ENCODE data around the gene DNAJC1.

The DNAJC1 gene

DNA sequence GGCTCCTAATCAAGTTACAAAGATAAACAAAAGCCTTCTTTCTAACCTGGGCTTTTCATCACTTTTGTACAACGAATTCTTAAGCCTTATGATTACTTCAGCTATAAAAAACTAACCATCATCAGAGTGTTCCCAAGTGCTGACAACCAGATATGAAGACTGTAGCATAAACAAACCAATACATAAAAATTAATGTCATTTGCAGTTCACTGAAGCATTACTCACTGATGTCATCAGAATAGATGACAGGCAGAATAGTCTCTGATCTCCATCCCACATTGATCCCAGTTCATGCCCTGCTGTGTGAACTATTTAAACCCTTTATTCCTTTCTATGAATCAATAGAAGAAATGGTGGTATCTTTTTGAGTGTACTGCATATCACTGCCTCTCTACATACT lies 84.4 kb downstream of the DNAJC1 start (continued):
- TF ChIP-seq ZBTB7A (tag by site-specific recombination; IDR thresholded peaks at IDR 0.05; ENCODE audit: low read depth) (no peak), SP3 (tag by site-specific recombination; IDR thresholded peaks at IDR 0.05) (no peak), ZNF529 (tag by site-specific recombination; IDR thresholded peaks at IDR 0.05; ENCODE audit: insufficient replicate concordance) (no peak), ZBTB17 (tag by site-specific recombination; IDR thresholded peaks at IDR 0.05) (peak; percentile 81), HOXA7 (CRISPR knock-in tag; IDR thresholded peaks at IDR 0.05; ENCODE audit: borderline replicate concordance) (no peak), ZNF132 (tag by site-specific recombination; IDR thresholded peaks at IDR 0.05; ENCODE audit: borderline replicate concordance) (no peak), ZNF2 (tag by site-specific recombination; IDR thresholded peaks at IDR 0.05) (peak; percentile 65; the same call in 1 of the 2 replicates), ZNF837 (tag by site-specific recombination; IDR thresholded peaks at IDR 0.05) (no peak), WT1 (tag by site-specific recombination; IDR thresholded peaks at IDR 0.05) (peak; percentile 92), BCL11A (tag by site-specific recombination; IDR thresholded peaks at IDR 0.05; ENCODE audit: low read depth) (peak; percentile 42; the same call in 1 of the 2 replicates), ZNF394 (tag by site-specific recombination; IDR thresholded peaks at IDR 0.05; ENCODE audit: borderline replicate concordance) (peak; percentile 57; the same call in 1 of the 2 replicates), OVOL3 (tag by site-specific recombination; IDR thresholded peaks at IDR 0.05) (peak; percentile 48; the same call in 1 of the 2 replicates), ZNF76 (tag by site-specific recombination; IDR thresholded peaks at IDR 0.05; ENCODE audit: borderline replicate concordance, low read depth) (no peak), KLF8 (tag by site-specific recombination; IDR thresholded peaks at IDR 0.05) (peak; percentile 51), ZNF629 (tag by site-specific recombination; IDR thresholded peaks at IDR 0.05) (peak; percentile 88), KLF16 (tag by site-specific recombination; IDR thresholded peaks at IDR 0.05) (peak; percentile 84), ZNF324 (tag by site-specific recombination; IDR thresholded peaks at IDR 0.05) (0 out of 2 replicates have a peak, but pooled peaks have one; percentile 32), ZNF184 (tag by site-specific recombination; IDR thresholded peaks at IDR 0.05) (no peak), GFI1B (tag by site-specific recombination; IDR thresholded peaks at IDR 0.05) (peak; percentile 64; the same call in 1 of the 2 replicates), ZNF596 (tag by site-specific recombination; IDR thresholded peaks at IDR 0.05) (no peak), ZSCAN30 (tag by site-specific recombination; IDR thresholded peaks at IDR 0.05) (peak; percentile 44; the same call in 1 of the 2 replicates), ZNF221 (tag by site-specific recombination; IDR thresholded peaks at IDR 0.05; ENCODE audit: borderline replicate concordance) (no peak), ZNF157 (tag by site-specific recombination; IDR thresholded peaks at IDR 0.05) (no peak)
- TF ChIP-seq, protein P1, sequence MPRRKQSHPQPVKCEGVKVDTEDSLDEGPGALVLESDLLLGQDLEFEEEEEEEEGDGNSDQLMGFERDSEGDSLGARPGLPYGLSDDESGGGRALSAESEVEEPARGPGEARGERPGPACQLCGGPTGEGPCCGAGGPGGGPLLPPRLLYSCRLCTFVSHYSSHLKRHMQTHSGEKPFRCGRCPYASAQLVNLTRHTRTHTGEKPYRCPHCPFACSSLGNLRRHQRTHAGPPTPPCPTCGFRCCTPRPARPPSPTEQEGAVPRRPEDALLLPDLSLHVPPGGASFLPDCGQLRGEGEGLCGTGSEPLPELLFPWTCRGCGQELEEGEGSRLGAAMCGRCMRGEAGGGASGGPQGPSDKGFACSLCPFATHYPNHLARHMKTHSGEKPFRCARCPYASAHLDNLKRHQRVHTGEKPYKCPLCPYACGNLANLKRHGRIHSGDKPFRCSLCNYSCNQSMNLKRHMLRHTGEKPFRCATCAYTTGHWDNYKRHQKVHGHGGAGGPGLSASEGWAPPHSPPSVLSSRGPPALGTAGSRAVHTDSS (tag by site-specific recombination; IDR thresholded peaks at IDR 0.05), result peak; percentile 54; the same call in 1 of the 2 replicates
- TF ChIP-seq, protein P2, sequence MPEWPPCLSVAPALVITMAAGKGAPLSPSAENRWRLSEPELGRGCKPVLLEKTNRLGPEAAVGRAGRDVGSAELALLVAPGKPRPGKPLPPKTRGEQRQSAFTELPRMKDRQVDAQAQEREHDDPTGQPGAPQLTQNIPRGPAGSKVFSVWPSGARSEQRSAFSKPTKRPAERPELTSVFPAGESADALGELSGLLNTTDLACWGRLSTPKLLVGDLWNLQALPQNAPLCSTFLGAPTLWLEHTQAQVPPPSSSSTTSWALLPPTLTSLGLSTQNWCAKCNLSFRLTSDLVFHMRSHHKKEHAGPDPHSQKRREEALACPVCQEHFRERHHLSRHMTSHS (tag by site-specific recombination; IDR thresholded peaks at IDR 0.05), result peak; percentile 79
- TF ChIP-seq, protein P3, sequence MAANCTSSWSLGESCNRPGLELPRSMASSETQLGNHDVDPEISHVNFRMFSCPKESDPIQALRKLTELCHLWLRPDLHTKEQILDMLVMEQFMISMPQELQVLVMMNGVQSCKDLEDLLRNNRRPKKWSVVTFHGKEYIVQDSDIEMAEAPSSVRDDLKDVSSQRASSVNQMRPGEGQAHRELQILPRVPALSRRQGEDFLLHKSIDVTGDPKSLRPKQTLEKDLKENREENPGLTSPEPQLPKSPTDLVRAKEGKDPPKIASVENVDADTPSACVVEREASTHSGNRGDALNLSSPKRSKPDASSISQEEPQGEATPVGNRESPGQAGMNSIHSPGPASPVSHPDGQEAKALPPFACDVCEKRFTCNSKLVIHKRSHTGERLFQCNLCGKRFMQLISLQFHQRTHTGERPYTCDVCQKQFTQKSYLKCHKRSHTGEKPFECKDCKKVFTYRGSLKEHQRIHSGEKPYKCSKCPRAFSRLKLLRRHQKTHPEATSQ (tag by site-specific recombination; IDR thresholded peaks at IDR 0.05), result no peak
- TF ChIP-seq, protein P4, sequence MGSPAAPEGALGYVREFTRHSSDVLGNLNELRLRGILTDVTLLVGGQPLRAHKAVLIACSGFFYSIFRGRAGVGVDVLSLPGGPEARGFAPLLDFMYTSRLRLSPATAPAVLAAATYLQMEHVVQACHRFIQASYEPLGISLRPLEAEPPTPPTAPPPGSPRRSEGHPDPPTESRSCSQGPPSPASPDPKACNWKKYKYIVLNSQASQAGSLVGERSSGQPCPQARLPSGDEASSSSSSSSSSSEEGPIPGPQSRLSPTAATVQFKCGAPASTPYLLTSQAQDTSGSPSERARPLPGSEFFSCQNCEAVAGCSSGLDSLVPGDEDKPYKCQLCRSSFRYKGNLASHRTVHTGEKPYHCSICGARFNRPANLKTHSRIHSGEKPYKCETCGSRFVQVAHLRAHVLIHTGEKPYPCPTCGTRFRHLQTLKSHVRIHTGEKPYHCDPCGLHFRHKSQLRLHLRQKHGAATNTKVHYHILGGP (tag by site-specific recombination; IDR thresholded peaks at IDR 0.05), result peak; percentile 90
- TF ChIP-seq, protein P5, sequence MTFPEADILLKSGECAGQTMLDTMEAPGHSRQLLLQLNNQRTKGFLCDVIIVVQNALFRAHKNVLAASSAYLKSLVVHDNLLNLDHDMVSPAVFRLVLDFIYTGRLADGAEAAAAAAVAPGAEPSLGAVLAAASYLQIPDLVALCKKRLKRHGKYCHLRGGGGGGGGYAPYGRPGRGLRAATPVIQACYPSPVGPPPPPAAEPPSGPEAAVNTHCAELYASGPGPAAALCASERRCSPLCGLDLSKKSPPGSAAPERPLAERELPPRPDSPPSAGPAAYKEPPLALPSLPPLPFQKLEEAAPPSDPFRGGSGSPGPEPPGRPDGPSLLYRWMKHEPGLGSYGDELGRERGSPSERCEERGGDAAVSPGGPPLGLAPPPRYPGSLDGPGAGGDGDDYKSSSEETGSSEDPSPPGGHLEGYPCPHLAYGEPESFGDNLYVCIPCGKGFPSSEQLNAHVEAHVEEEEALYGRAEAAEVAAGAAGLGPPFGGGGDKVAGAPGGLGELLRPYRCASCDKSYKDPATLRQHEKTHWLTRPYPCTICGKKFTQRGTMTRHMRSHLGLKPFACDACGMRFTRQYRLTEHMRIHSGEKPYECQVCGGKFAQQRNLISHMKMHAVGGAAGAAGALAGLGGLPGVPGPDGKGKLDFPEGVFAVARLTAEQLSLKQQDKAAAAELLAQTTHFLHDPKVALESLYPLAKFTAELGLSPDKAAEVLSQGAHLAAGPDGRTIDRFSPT (tag by site-specific recombination; IDR thresholded peaks at IDR 0.05), result 0 out of 2 replicates have a peak, but pooled peaks have one; percentile 61
- TF ChIP-seq, protein P6, sequence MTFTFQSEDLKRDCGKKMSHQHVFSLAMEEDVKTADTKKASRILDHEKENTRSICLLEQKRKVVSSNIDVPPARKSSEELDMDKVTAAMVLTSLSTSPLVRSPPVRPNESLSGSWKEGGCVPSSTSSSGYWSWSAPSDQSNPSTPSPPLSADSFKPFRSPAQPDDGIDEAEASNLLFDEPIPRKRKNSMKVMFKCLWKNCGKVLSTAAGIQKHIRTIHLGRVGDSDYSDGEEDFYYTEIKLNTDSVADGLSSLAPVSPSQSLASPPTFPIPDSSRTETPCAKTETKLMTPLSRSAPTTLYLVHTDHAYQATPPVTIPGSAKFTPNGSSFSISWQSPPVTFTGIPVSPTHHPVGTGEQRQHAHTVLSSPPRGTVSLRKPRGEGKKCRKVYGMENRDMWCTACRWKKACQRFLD (tag by site-specific recombination; IDR thresholded peaks at IDR 0.05), result no peak
